Testis (tissue), 3 donors: ENCODE results near the gene UBE2D3. TPM values are rescaled to one million over a fixed set of nuclear protein-coding genes. Genes with fewer than 3 reads are reported as not detected.
"Not testable (repeated sequence)": the region's sequence is repeated elsewhere in the genome, so short reads cannot be mapped to it uniquely, and the experiment has no call there.

Source experiments
- DNase-seq: peaks from one replicate; pipeline ENCODE4 v3.0.0-alpha.2; 2019
- H3K27ac ChIP-seq, 2 donors: fragments of 200-600 bp; sonication (generic); one replicate each; pipeline ENCODE4 v1.5.1; 2019
- H3K27me3 ChIP-seq: fragments of 200-600 bp; sonication (generic); one replicate; pipeline ENCODE4 v1.5.1; 2019
- H3K36me3 ChIP-seq: fragments of 200-600 bp; sonication (generic); one replicate; pipeline ENCODE4 v1.5.1; 2017; ENCODE audit warnings: low read depth; ENCODE audit errors: missing control alignments
- H3K4me1 ChIP-seq: fragments of 200-600 bp; sonication (generic); one replicate; pipeline ENCODE4 v1.5.1; 2019
- H3K4me3 ChIP-seq, 2 donors: fragments of 200-600 bp; sonication (generic); one replicate each; pipeline ENCODE4 v1.5.1; 2017 to 2019
- H3K9me3 ChIP-seq: fragments of 200-600 bp; sonication (generic); one replicate; pipeline ENCODE4 v1.5.1; 2017
- POLR2A ChIP-seq: fragments of 450-650 bp; IDR thresholded peaks from one replicate; pipeline ENCODE4 v1.6.1; 2017; ENCODE audit warnings: antibody characterized with exemption, mild to moderate bottlenecking, moderate library complexity
- WGBS, 2 donors: methylation state at CpG; one replicate each; pipeline ENCODE4 v1.1.5; 2018; 5-methylcytosine and 5-hydroxymethylcytosine counted together
- intact Hi-C: fragments of 100-400 bp; cut with DNase I; formaldehyde crosslinking; loops from one replicate; pipeline ENCODE4 v1.15.1; 2023; ENCODE audit warnings: low total_unique reads
- polyA plus RNA-seq: library from polyadenylated mRNA; stranded (reverse); fragments of 350-450 nt; fragmentation: Illumina TruSeq; extraction: RNeasy Lipid Tissue Mini Kit (QIAGEN cat#74804); gene quantifications from one replicate; pipeline ENCODE4 v1.2.3, GENCODE V29; 2014; ENCODE audit warnings: low read depth, low replicate concordance; ENCODE audit not compliant: insufficient read depth
- total RNA-seq, 2 donors: library from RNA; depleted of rRNA; stranded (reverse); fragments of >200 nt; gene quantifications; one replicate each; pipeline ENCODE4 v1.2.3, GENCODE V29; 2016
- TF ChIP-seq, protein P1 (sequence below), 3 experiments: fragments of 450-650 bp in 2 of 3; fragments of 200-600 bp in 1 of 3; sonication (generic) in 1 of 3; IDR thresholded peaks; one replicate each; pipeline ENCODE4 v1.5.1; 2016 to 2019; ENCODE audit warnings: antibody characterized with exemption in 3 of 3, mild to moderate bottlenecking in 2 of 3, moderate library complexity in 1 of 3

The UBE2D3 gene
- total and polyA plus RNA-seq, 3 donors from 2014 or later = 286 to 363 (median 357) TPM

DNA sequence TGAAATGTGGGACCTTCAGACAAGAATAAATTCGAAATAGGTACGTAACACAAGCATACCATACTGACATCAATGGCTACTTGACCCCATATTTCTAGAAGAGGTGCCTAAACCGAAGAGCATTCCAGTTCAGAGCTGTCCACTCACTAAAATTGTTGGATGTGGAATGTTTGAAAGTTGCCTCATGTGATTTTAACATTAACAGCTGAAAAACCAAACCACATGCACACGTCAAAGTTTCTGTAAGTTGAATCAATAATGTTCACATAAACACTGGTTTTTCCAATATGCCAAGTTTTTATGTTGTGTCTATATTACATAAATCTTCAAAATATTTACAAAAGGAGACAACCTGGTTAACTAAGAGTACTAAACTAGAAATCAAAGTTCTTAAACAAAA lies 3.5 kb downstream of the UBE2D3 start:
- Histone ChIP-seq H3K27ac (peak overlapping the region in 1 of 2 donors; percentile 100), H3K9me3 (no peaks in the 10 kb centered on the region), H3K4me3 (no peak overlapping the region), H3K27me3 (no peaks in the 10 kb centered on the region), H3K36me3 (no peaks in the 10 kb centered on the region), H3K4me1 (peaks cover 40% of the 10 kb centered on the region)
- no peak for DNase-seq
- intact Hi-C loops = no loop called here
- TF ChIP-seq, protein P1, sequence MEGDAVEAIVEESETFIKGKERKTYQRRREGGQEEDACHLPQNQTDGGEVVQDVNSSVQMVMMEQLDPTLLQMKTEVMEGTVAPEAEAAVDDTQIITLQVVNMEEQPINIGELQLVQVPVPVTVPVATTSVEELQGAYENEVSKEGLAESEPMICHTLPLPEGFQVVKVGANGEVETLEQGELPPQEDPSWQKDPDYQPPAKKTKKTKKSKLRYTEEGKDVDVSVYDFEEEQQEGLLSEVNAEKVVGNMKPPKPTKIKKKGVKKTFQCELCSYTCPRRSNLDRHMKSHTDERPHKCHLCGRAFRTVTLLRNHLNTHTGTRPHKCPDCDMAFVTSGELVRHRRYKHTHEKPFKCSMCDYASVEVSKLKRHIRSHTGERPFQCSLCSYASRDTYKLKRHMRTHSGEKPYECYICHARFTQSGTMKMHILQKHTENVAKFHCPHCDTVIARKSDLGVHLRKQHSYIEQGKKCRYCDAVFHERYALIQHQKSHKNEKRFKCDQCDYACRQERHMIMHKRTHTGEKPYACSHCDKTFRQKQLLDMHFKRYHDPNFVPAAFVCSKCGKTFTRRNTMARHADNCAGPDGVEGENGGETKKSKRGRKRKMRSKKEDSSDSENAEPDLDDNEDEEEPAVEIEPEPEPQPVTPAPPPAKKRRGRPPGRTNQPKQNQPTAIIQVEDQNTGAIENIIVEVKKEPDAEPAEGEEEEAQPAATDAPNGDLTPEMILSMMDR (IDR thresholded peaks at IDR 0.05) = no peak
- TF ChIP-seq POLR2A = no peak
- 44 to 45% methylated on average over 4 of the region's 4 CpGs for WGBS, 2 donors

DNA sequence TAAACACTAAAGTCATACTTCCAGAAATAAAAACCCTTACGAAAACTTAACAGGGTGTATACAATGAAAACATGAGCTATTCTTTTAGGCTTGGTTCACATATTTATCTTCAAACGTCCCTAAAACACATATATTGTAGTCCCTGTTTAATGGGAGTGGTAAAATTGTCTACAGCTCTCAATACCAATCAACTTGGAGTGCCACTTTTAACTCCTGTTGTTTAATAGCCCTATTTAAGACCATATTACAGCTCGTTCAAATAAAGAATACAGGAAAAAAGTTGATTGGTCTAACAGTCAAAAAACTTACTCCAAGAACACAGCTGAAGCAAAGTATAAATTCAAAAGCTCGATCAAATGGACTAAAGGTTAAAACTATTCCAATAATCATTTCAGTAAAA lies 3.9 kb downstream of the UBE2D3 start:
- TF ChIP-seq, protein P1 (IDR thresholded peaks at IDR 0.05) = no peak
- no peak for TF ChIP-seq POLR2A

DNA sequence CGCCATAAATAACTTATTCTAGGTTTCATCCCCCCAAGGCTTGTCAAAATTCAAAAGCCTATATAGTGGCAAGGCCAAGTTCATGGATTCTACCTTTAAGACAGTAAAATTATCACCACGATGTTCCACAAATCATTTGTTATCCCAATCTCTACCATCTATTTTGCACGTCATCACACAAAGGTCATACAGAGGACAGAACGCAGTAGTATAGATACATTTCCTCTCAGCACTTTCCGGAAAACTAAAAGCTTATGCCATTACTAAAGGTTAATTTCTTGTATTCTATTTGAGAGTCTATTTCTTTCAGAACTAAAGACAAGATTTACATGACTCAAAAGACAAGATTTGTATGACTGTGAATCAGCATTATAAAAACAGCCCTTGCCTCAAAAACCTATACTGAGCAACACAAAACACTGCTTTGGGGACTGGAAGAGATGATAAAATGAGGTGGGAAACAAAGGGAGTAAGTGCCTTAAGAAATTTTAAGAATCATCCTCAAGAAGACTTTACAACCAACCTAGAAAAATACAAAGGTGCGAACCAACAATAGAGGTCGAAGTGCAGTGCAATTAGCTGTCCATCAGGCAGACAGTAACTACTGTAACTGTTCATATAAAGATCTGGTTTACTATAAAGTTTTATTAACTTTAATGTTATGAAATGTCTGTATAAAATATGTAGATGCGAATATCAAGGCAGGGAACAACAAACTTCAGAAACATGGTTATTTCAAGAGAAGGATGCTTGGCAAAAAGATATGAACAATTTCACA lies 7.6 kb downstream of the UBE2D3 start:
- WGBS, 2 donors = 70 to 79% methylated on average over 8 of the region's 8 CpGs
- Histone ChIP-seq H3K4me3 (no peak overlapping the region), H3K27ac (no peak overlapping the region), H3K9me3 (no peaks in the 10 kb centered on the region), H3K36me3 (no peaks in the 10 kb centered on the region), H3K4me1 (peaks cover 53% of the 10 kb centered on the region), H3K27me3 (no peaks in the 10 kb centered on the region)
- intact Hi-C loops = no loop called here
- no peak for DNase-seq
- TF ChIP-seq, protein P1 (IDR thresholded peaks at IDR 0.05) = no peak
- no peak for TF ChIP-seq POLR2A

More for the DNA sequence above, 3.9 kb downstream of the UBE2D3 start:
- H3K27me3 ChIP-seq = no peaks in the 10 kb centered on the region
- 29% methylated on average over 4 of the region's 4 CpGs for WGBS, 2 donors
- H3K27ac ChIP-seq = peak overlapping the region in 1 of 2 donors; percentile 100
- H3K9me3 ChIP-seq = no peaks in the 10 kb centered on the region
- intact Hi-C loops = no loop called here
- H3K4me1 ChIP-seq = peaks cover 38% of the 10 kb centered on the region
- H3K36me3 ChIP-seq = no peaks in the 10 kb centered on the region
- no peak for DNase-seq
- no peak overlapping the region for H3K4me3 ChIP-seq

DNA sequence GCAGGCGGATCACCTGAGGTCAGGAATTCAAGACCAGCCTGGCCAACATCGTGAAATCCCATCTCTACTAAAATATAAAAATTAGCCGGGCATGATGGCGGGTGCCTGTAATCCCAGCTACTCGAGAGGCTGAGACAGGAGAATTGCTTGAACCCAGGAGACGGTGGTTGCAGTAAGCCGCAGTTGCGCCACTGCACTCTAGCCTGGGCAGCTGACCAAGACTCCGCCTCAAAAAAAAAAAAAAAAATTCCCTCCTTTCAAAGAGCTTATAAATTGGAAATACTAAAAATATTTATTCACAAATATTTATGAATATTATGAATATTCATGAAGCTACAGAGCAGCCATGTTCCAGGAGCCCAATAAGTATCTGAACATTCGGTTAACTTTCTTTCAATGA lies 8.3 kb downstream of the UBE2D3 start:
- intact Hi-C loops, H3K36me3 ChIP-seq, H3K27ac ChIP-seq, DNase-seq, H3K4me3 ChIP-seq, H3K9me3 ChIP-seq, H3K27me3 ChIP-seq: not testable (repeated sequence)
- 90 to 94% methylated on average over 10 of the region's 10 CpGs for WGBS, 2 donors
- H3K4me1 ChIP-seq = peaks cover 52% of the 10 kb centered on the region

DNA sequence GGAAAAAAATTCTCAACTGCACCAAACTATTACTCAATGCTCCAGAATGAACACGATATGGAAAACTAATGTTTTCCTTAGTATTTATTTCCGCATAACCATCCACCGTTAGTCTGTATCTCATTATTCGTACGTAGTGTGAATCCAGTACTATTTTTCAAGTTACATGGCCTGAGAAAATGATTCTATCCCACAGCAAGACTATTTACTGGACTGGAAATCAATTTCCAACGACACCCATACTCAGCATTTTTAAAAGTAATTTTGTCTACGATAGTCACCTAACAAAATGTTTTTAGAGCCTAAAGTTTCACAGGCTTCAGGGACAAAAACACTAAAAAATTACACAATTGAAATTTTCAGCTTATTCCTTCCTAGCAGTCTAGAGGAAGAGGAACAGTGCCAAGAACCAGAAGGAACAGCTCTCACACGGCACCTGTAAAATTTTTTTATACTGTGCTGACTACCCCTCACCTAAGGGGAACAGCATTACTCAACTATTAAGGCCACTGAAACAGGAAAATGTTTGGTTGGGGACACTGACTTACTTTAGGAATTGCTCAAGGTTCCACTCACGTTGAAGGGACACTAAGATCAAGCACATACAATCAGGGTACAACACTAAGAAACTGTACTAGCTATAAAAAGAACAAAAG lies 9.6 kb downstream of the UBE2D3 start:
- TF ChIP-seq, protein P1 (IDR thresholded peaks at IDR 0.05) = no peak
- no peak for TF ChIP-seq POLR2A
- 55 to 58% methylated on average over 9 of the region's 9 CpGs for WGBS, 2 donors
- peaks cover 57% of the 10 kb centered on the region for H3K4me1 ChIP-seq

More for the DNA sequence above, 9.6 kb downstream of the UBE2D3 start:
- no peak for DNase-seq
- Histone ChIP-seq H3K9me3 (no peaks in the 10 kb centered on the region), H3K27ac (no peak overlapping the region), H3K27me3 (no peaks in the 10 kb centered on the region), H3K36me3 (no peaks in the 10 kb centered on the region), H3K4me3 (no peak overlapping the region)
- intact Hi-C loops = no loop called here
